Activated CD4-positive, CD25-positive, alpha-beta regulatory T cell (primary cell): ENCODE measurements around the gene TBCE.
"Not testable (repeated sequence)": the region's sequence is repeated elsewhere in the genome, so short reads cannot be mapped to it uniquely, and the experiment has no call there.

Source experiments
- DNase-seq, 4 experiments: peaks; one replicate each; lab custom pipeline; 2025; lab: John Stamatoyannopoulos, UW

Gene TBCE

DNA sequence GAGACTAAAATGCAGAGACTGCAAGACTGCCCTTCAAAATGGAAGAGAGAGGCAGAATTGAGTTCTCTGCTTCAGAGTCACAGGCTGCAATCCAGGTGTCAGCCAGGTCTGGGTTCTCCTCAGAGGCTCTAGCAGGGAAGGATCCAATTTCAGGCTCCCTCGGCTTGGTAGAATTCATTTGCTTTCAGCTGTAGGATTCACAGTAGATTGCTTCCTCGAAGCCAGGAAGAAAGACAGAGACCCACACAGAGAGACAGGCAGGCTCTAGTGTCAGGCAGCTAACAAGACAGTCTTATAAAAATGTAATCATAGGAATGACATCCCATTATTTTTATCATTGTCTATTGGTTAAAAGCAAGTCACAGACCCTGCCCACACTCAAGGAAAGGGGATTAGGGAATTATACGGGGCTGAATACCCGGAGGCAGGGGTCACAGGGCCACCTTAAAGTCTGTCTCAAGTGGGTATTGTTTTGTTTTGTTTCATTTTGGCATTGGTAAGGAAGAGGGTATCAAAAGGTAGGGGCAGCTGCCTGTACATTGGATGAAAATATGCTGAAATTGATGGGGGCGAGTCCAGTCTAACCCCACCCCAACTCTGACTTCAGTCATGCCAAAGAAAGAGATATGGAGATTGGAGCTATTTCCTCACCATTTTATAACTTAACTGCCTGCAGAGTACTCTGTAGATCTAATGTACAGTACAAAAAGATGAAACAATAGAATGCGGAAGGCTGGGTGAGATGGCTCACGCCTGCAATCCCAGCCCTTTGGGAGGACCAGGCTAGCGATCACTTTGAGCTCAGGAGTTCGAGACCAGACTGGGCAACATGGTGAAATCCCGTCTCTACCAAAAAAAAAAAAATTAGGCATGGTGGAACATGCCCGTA, 9.5 kb upstream of the TBCE start:
- no peak for DNase-seq

GRCh38 chr1:235358899-235359298, 8.3 kb upstream of the TBCE start:
- DNase-seq: no peak

DNA sequence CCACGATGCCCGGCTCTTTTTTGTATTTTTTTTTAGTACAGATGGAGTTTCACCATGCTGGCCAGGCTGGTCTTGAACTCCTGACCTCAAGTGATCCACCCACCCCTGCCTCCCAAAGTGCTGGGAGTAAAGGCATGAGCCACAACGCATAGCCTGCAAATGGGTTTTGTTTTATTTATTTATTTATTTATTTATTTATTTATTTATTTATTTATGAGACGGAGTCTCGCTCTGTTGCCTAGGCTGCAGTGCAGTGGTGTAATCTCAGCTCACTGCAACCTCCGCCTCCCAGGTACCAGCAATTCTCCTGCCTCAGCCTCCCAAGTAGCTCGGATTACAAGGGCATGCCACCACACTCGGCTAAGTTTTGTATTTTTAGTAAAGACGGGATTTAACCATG, 3.0 kb upstream of the TBCE start:
- DNase-seq: not testable (repeated sequence)

- peak in 1 of 4 experiments; percentile 6 for DNase-seq
These were observed 941 bp upstream of the TBCE start for GRCh38 chr1:235366286-235366685.

GRCh38 chr1:235368428-235368827, 1.2 kb downstream of the TBCE start:
- no peak for DNase-seq

- DNase-seq: no peak
These were observed 2.6 kb downstream of the TBCE start for GRCh38 chr1:235369802-235370201.

DNA sequence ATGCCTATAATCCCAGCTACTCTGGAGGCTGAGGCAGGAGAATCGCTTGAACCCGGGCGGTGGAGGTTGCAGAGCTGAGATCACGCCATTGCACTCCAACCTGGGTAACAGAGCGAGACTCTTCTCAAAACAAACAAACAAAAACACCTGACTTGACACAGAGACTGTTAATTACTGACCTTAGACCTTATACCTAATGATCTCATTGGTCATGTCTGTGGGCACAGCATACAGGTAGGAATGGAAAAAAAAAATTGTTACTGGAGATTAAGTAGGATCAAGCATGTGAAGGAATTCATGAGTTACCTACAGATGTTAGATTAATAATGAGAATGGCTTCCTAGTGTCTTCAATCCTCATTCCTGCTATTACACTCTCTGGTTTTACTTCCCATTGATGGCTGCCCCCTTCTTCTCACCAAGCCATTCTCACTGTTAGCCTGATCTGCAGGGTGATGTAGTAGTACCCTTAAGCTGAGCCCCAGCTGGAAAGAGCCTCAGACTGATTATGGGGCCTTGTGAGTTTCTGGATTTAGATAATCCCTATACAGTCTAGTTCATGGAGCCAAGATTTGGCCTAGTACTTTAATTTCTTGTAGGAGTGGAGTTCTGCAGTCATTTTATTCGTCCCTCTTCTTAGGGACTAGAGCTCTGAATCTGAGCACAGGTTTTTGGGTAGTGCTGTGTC, 8.8 kb downstream of the TBCE start:
- DNase-seq: no peak

- not testable (repeated sequence) for DNase-seq
These were observed 11.0 kb downstream of the TBCE start for GRCh38 chr1:235378134-235378735.

DNA sequence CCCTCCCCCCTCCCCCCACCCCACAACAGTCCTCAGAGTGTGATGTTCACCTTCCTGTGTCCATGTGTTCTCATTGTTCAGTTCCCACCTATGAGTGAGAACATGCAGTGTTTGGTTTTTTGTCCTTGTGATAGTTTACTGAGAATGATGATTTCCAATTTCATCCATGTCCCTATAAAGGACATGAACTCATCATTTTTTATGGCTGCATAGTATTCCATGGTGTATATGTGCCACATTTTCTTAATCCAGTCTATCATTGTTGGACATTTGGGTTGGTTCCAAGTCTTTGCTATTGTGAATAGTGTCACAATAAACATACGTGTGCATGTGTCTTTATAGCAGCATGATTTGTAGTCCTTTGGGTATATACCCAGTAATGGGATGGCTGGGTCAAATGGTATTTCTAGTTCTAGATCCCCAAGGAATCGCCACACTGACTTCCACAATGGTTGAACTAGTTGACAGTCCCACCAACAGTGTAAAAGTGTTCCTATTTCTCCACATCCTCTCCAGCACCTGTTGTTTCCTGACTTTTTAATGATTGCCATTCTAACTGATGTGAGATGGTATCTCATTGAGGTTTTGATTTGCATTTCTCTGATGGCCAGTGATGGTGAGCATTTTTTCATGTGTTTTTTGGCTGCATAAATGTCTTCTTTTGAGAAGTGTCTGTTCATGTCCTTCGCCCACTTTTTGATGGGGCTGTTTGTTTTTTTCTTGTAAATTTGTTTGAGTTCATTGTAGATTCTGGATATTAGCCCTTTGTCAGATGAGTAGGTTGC, 14.9 kb downstream of the TBCE start:
- DNase-seq: not testable (repeated sequence)

GRCh38 chr1:235385633-235386032, 18.4 kb downstream of the TBCE start:
- not testable (repeated sequence) for DNase-seq

- no peak for DNase-seq
These were observed 24.6 kb downstream of the TBCE start for GRCh38 chr1:235391874-235392273.

DNA sequence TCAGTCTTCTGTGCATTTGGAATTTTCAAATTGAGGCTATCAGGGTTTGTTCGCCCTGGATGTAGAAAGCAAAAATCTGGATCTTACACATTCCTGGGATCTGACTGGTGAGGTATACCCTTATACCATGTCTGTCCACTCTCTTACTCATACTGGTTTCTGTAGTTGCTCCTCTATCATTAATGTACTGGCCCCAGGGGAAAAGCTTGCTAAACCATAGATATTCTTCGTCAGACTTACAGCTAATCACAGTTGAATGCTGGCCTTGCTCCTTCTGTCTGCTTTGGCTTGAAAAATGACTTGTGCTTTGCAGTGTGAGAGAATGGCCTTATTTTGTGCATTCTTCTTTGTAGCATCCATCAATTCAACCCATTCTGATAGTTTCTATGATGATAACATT, 30.5 kb downstream of the TBCE start:
- no peak for DNase-seq

DNA sequence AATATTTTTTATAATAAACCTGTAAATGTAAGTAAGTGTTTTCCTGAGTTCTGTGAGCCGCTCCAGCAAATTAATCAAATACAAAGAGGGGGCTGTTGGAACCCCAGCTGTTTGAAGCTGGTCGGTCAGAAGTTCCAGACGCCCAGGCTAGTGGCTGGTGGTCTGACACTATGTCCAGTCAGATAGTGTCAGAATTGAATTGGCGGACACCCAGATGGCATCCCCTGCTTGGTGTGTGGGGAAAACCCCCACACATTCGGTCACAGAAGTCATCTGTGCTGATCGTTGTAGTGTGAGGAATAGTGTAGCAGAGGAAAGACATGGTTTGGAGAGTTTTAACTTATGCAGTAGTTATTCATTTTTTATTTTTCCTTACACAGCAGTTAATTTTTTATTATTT, 32.4 kb downstream of the TBCE start:
- DNase-seq: no peak

DNA sequence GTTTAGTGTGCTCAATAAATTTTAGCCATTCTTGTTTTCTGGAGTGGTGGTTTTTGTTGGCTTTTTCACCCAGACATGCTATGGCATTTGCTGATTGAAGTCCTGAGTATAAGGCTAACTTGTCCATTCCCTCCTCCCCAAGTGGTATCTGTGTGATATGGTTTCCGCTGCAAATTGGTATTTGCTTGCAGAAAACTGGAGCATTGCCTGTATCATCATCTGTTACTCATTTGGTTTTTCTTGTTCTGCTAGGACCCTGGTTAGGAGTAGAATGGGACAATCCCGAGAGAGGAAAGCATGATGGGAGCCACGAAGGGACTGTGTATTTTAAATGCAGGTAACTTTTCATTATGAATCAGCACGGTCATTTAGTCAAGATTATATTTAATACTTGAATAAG, 34.0 kb downstream of the TBCE start:
- DNase-seq: no peak

GRCh38 chr1:235402457-235403200, 35.4 kb downstream of the TBCE start:
- DNase-seq: no peak

- DNase-seq: no peak
These were observed 36.4 kb downstream of the TBCE start for GRCh38 chr1:235403593-235403992.

DNA sequence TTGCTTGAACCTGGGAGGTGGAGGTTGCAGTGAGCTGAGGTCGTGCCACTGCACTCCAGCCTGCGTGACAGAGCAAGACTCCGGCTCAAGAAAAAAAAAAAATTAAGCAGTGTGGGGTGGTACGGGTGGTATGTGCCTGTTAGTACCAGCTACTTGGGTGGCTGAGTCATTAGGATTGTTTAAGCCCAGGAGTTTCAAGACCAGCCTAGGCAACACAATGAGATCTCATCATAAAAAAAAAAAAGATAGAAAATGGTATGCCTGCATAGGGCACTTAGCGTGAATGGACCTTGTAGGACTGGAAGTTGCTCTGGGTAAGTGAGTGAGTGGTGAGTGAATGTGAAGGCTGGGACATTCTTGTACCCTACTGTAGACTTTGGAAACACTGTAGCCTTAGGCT, 37.0 kb downstream of the TBCE start:
- DNase-seq: no peak

DNA sequence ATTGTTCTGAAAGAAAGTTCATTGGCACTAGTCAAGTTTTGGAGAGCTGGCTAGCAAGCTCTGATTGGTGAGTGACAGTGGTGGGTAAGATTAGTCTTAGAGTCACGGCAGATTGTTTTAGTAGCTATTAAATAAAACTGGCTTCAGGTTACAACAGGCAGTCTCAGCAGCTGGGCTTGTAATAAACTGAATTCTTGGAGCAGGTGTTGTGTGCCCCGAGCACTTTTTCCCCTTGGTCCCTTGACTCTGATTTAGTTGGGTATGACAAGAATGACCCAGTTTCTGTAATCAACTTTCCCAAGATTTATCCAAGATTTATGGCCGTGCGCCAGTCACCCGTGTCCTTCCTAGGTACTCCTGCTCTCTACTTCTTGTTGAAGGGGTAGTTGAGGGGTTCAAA, 40.2 kb downstream of the TBCE start:
- no peak for DNase-seq

DNA sequence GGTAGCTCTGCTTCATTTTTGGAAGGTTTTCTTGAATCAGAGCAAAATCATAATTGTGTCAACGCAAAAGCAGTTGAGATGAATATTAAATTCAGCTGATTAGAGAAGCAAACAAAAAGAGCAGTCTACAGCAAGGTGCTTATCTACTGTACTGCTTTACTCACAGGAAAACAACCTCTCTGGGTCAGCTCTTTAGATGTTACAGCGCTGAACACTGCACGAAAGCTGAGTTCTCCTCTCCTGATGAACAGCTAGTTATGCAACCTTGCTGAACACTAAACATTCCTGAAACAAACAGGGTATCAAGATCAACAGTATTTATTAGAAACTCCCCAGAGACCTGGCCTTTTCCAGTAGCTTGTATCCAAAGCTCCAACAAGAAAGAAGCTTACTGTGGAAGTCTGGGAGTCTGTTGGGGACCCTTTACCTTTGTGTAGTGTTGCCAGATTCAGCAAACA, 41.3 kb downstream of the TBCE start:
- no peak for DNase-seq

- DNase-seq: no peak
These were observed 42.0 kb downstream of the TBCE start for GRCh38 chr1:235409042-235409820.

DNA sequence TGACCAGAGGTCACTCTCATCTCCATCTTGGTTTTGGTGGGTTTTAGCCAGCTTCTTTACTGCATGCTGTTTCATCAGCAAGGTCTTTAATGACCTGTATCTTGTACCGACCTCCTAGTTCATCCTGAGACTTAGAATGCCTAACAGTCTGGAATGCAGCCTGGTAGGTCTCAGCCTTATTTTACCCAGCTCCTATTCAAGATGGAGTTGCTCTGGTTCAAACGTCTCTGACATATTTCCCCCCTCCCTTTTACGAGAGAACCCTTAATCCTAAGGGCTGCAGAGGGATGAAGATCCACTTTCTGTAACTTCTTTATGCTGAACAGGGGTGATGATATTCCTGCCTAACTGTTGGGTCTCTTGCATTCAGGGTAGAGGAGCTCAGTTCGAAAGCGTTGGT, 43.2 kb downstream of the TBCE start:
- DNase-seq: no peak
